DMS79 treated with DMSO at 0.1 percent for 48 hours (cell line): ENCODE data around the gene OBSCN.
"Not testable (repeated sequence)": the region's sequence is repeated elsewhere in the genome, so short reads cannot be mapped to it uniquely, and the experiment has no call there.

Experiments used
- DNase-seq: peaks from one replicate; lab custom pipeline; 2025; lab: John Stamatoyannopoulos, UW

OBSCN gene

GRCh38 chr1:228259951-228260350 is 52.1 kb downstream of the OBSCN start:
- DNase-seq = no peak

- DNase-seq = no peak
Measured at GRCh38 chr1:228261706-228262105, 53.9 kb downstream of the OBSCN start.

GRCh38 chr1:228262475-228262874 is 54.6 kb downstream of the OBSCN start:
- no peak for DNase-seq

- DNase-seq = no peak
Measured at GRCh38 chr1:228263636-228264035, 55.8 kb downstream of the OBSCN start.

GRCh38 chr1:228264090-228264829 is 56.4 kb downstream of the OBSCN start:
- DNase-seq = no peak

- DNase-seq = no peak
Measured at GRCh38 chr1:228265167-228265566, 57.3 kb downstream of the OBSCN start.

- DNase-seq = no peak
Measured at GRCh38 chr1:228267962-228268880, 60.4 kb downstream of the OBSCN start.

GRCh38 chr1:228268881-228269265 is 61.0 kb downstream of the OBSCN start:
- DNase-seq = no peak

- DNase-seq = not testable (repeated sequence)
Measured at GRCh38 chr1:228269431-228269830, 61.6 kb downstream of the OBSCN start.

- no peak for DNase-seq
Measured at GRCh38 chr1:228270032-228270431, 62.2 kb downstream of the OBSCN start.

GRCh38 chr1:228271701-228272251 is 63.9 kb downstream of the OBSCN start:
- DNase-seq = no peak

GRCh38 chr1:228272331-228272791 is 64.5 kb downstream of the OBSCN start:
- DNase-seq = no peak

GRCh38 chr1:228272831-228273571 is 65.2 kb downstream of the OBSCN start:
- DNase-seq = no peak

GRCh38 chr1:228273720-228274451 is 66.0 kb downstream of the OBSCN start:
- DNase-seq = no peak

GRCh38 chr1:228274452-228275178 is 66.8 kb downstream of the OBSCN start:
- DNase-seq = no peak

GRCh38 chr1:228275179-228275429 is 67.3 kb downstream of the OBSCN start:
- no peak for DNase-seq

- peak; percentile 91 for DNase-seq
Measured at GRCh38 chr1:228275430-228276173, 67.8 kb downstream of the OBSCN start.

GRCh38 chr1:228276174-228276831 is 68.5 kb downstream of the OBSCN start:
- peak; percentile 45 for DNase-seq

- DNase-seq = no peak
Measured at GRCh38 chr1:228276901-228277490, 69.2 kb downstream of the OBSCN start.
